Stimulated activated CD4-positive, alpha-beta T cell treated with anti-CD3 and anti-CD28 coated beads, Interleukin-1b, Interleukin-23, amount 100 ng/mL, for 4 hours (primary cell): ENCODE results near the gene RB1.
"Not testable (repeated sequence)": the region's sequence is repeated elsewhere in the genome, so short reads cannot be mapped to it uniquely, and the experiment has no call there.

Experiments
- DNase-seq, 2 donors: peaks; one replicate each; pipeline ENCODE4 v3.0.0-alpha.2; 2020; ENCODE audit warnings: low read depth in 2 of 2

RB1 gene

GRCh38 chr13:48410199-48410598 lies 106.6 kb downstream of the RB1 start:
- DNase-seq, result no peak

GRCh38 chr13:48411147-48411794 lies 107.7 kb downstream of the RB1 start:
- no peak for DNase-seq

GRCh38 chr13:48411841-48412531 lies 108.4 kb downstream of the RB1 start:
- no peak for DNase-seq

- DNase-seq, result no peak
Measured at GRCh38 chr13:48412881-48413351, 109.4 kb downstream of the RB1 start, which contains the start of gene LPAR6. LPAR6 (minus strand) TSS chr13:48413113; CDS start chr13:48412423, 690 bp downstream.

GRCh38 chr13:48414501-48414900 lies 111.0 kb downstream of the RB1 start:
- DNase-seq, result no peak

- no peak for DNase-seq
Measured at GRCh38 chr13:48415516-48415915, 112.0 kb downstream of the RB1 start.

GRCh38 chr13:48422003-48422402 lies 118.5 kb downstream of the RB1 start:
- not testable (repeated sequence) for DNase-seq

- DNase-seq, result no peak
Measured at GRCh38 chr13:48424212-48424611, 120.7 kb downstream of the RB1 start.

- no peak for DNase-seq
Measured at GRCh38 chr13:48426052-48426451, 122.5 kb downstream of the RB1 start.

GRCh38 chr13:48426755-48427298 lies 123.3 kb downstream of the RB1 start:
- not testable (repeated sequence) for DNase-seq

- no peak for DNase-seq
Measured at GRCh38 chr13:48429036-48429435, 125.5 kb downstream of the RB1 start.

- DNase-seq, result no peak
Measured at GRCh38 chr13:48429886-48430285, 126.3 kb downstream of the RB1 start.

- no peak for DNase-seq
Measured at GRCh38 chr13:48431431-48431830, 127.9 kb downstream of the RB1 start.

- no peak for DNase-seq
Measured at GRCh38 chr13:48431987-48432615, 128.6 kb downstream of the RB1 start.

GRCh38 chr13:48434200-48434599 lies 130.6 kb downstream of the RB1 start:
- DNase-seq, result no peak

GRCh38 chr13:48436661-48437288 lies 133.2 kb downstream of the RB1 start:
- DNase-seq, result no peak

- no peak for DNase-seq
Measured at GRCh38 chr13:48437371-48437770, 133.8 kb downstream of the RB1 start.

- no peak for DNase-seq
Measured at GRCh38 chr13:48443442-48444208, 140.1 kb downstream of the RB1 start.

- no peak for DNase-seq
Measured at GRCh38 chr13:48446464-48446863, 142.9 kb downstream of the RB1 start.

GRCh38 chr13:48448285-48448958 lies 144.9 kb downstream of the RB1 start:
- no peak for DNase-seq
